ENCODE data around the gene DNAH8.
"Not testable (repeated sequence)": the region's sequence is repeated elsewhere in the genome, so short reads cannot be mapped to it uniquely, and the experiment has no call there.

The DNAH8 gene

GRCh38 chr6:38750968-38751615, 36.0 kb downstream of the DNAH8 start:
- DNase-seq: no peak

GRCh38 chr6:38753707-38754106, 38.6 kb downstream of the DNAH8 start:
- DNase-seq: no peak

- DNase-seq: no peak
These were observed 40.1 kb downstream of the DNAH8 start for GRCh38 chr6:38755207-38755606.

GRCh38 chr6:38755874-38756273, 40.8 kb downstream of the DNAH8 start:
- no peak for DNase-seq

GRCh38 chr6:38760097-38760496, 45.0 kb downstream of the DNAH8 start:
- DNase-seq: no peak

GRCh38 chr6:38762848-38763247, 47.7 kb downstream of the DNAH8 start:
- no peak for DNase-seq

GRCh38 chr6:38767560-38767959, 52.4 kb downstream of the DNAH8 start:
- DNase-seq: no peak

GRCh38 chr6:38773338-38773737, 58.2 kb downstream of the DNAH8 start:
- DNase-seq: no peak

- DNase-seq: no peak
These were observed 60.0 kb downstream of the DNAH8 start for GRCh38 chr6:38774929-38775707.

GRCh38 chr6:38775870-38776269, 60.8 kb downstream of the DNAH8 start:
- no peak for DNase-seq

GRCh38 chr6:38776515-38776914, 61.4 kb downstream of the DNAH8 start:
- no peak for DNase-seq

GRCh38 chr6:38779310-38780062, 64.4 kb downstream of the DNAH8 start:
- DNase-seq: no peak

GRCh38 chr6:38782616-38783015, 67.5 kb downstream of the DNAH8 start:
- DNase-seq: no peak

- DNase-seq: no peak
These were observed 68.5 kb downstream of the DNAH8 start for GRCh38 chr6:38783443-38784228.

GRCh38 chr6:38784506-38785235, 69.6 kb downstream of the DNAH8 start:
- no peak for DNase-seq

- no peak for DNase-seq
These were observed 71.4 kb downstream of the DNAH8 start for GRCh38 chr6:38786486-38786885.

- no peak for DNase-seq
These were observed 74.1 kb downstream of the DNAH8 start for GRCh38 chr6:38789256-38789655.

GRCh38 chr6:38792356-38792755, 77.2 kb downstream of the DNAH8 start:
- no peak for DNase-seq

GRCh38 chr6:38794682-38795081, 79.6 kb downstream of the DNAH8 start:
- DNase-seq: no peak

- DNase-seq: no peak
These were observed 80.9 kb downstream of the DNAH8 start for GRCh38 chr6:38796006-38796405.

- DNase-seq: not testable (repeated sequence)
These were observed 81.3 kb downstream of the DNAH8 start for GRCh38 chr6:38796437-38796836.

- no peak for DNase-seq
These were observed 81.7 kb downstream of the DNAH8 start for GRCh38 chr6:38796850-38797249.

All from left hindlimb (tissue), 1 donor.